RPMI8226 (cell line): ENCODE measurements around the gene LDHAL6B.

Experiments
- DNase-seq: peaks from one replicate; pipeline ENCODE4 v3.0.0-alpha.2; 2015

Gene LDHAL6B

DNA sequence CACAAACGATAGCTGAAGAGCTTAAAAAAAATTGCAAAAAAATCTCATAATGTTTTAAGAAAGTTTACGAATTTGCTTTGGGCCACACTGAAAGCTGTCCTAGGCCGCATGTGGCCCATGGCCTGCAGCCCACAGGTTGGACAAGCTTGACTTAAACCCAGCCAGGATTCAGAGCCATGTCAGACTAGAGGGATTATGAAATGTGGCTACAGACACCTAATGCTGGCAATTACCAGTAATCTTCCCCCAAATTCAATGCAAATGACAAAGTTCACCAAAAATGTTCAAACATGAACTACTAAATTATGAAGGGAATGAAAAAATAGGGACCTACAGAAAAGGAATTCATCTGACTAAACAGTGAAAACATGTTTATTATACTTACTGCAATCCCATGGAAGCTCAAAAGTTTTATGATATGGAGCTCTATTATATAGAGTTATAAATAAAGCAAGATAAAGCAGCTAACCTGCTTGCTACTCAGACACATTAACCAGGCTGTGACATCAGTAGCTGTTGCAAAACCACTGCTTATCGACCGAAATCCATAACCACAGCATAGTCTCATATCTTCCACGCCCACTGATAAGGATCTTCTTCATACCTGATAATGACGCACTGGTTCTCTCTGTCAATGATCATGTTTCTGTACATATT, 49.2 kb downstream of the LDHAL6B start:
- DNase-seq = no peak

GRCh38 chr15:59256482-59256881, 49.8 kb downstream of the LDHAL6B start:
- no peak for DNase-seq

GRCh38 chr15:59257140-59257539, 50.5 kb downstream of the LDHAL6B start:
- DNase-seq = no peak
